NCI-H128 (cell line): ENCODE measurements around the gene ARHGAP9.
"Not testable (repeated sequence)": the region's sequence is repeated elsewhere in the genome, so short reads cannot be mapped to it uniquely, and the experiment has no call there.

Source experiments
- DNase-seq: peaks from one replicate; lab custom pipeline; 2025; ENCODE audit not compliant: unreplicated experiment; lab: John Stamatoyannopoulos, UW

The ARHGAP9 gene

GRCh38 chr12:57495051-57495701 lies 15.5 kb upstream of the ARHGAP9 start:
- DNase-seq, result not testable (repeated sequence)

GRCh38 chr12:57491393-57492280 lies 12.0 kb upstream of the ARHGAP9 start:
- no peak for DNase-seq

GRCh38 chr12:57490126-57490525 lies 10.5 kb upstream of the ARHGAP9 start:
- no peak for DNase-seq

- no peak for DNase-seq
These were observed 9.5 kb upstream of the ARHGAP9 start for GRCh38 chr12:57489157-57489641.

- no peak for DNase-seq
These were observed 8.9 kb upstream of the ARHGAP9 start for GRCh38 chr12:57488402-57489156.

- peak; percentile 93 for DNase-seq
These were observed 8.1 kb upstream of the ARHGAP9 start, which contains the start of gene MARS1 for GRCh38 chr12:57487597-57488401. Gene MARS1, plus strand, starts transcription at chr12:57488068. Its CDS starts 23 bp downstream, at chr12:57488091.

GRCh38 chr12:57487055-57487596 lies 7.5 kb upstream of the ARHGAP9 start:
- DNase-seq, result no peak

- no peak for DNase-seq
These were observed 6.0 kb upstream of the ARHGAP9 start for GRCh38 chr12:57485695-57486094.

- DNase-seq, result no peak
These were observed 3.8 kb upstream of the ARHGAP9 start for GRCh38 chr12:57483466-57483865.

- DNase-seq, result no peak
These were observed 2.0 kb upstream of the ARHGAP9 start for GRCh38 chr12:57481671-57482070.

GRCh38 chr12:57479043-57479375 lies 657 bp downstream of the ARHGAP9 start:
- DNase-seq, result no peak

- DNase-seq, result no peak
These were observed 1.7 kb downstream of the ARHGAP9 start for GRCh38 chr12:57477710-57478681.

GRCh38 chr12:57476993-57477709 lies 2.5 kb downstream of the ARHGAP9 start:
- no peak for DNase-seq

GRCh38 chr12:57476162-57476992 lies 3.3 kb downstream of the ARHGAP9 start:
- no peak for DNase-seq

- no peak for DNase-seq
These were observed 4.2 kb downstream of the ARHGAP9 start for GRCh38 chr12:57475271-57476161.

GRCh38 chr12:57474862-57475261 lies 4.8 kb downstream of the ARHGAP9 start:
- DNase-seq, result no peak

GRCh38 chr12:57474430-57474829 lies 5.2 kb downstream of the ARHGAP9 start:
- no peak for DNase-seq
